Measurements from ENCODE around the gene SPOCD1. TPM values are rescaled to one million over a fixed set of nuclear protein-coding genes. Genes with fewer than 3 reads are reported as not detected.

The SPOCD1 gene
- total and polyA plus RNA-seq, 2 experiments from 2014 or later = 0.73 to 1.3 TPM

- TF ChIP-seq JUNB (IDR thresholded peaks at IDR 0.05; ENCODE audit: unreplicated experiment) (no peak), REST (IDR thresholded peaks at IDR 0.05; ENCODE audit: unreplicated experiment) (no peak), EZH2phosphoT487 (IDR thresholded peaks at IDR 0.05; ENCODE audit: unreplicated experiment) (no peak), CREB1 (CRISPR knock-in tag; IDR thresholded peaks at IDR 0.05; ENCODE audit: low read depth) (no peak), CTCF (conservative IDR thresholded peaks at IDR 0.05; ENCODE audit: low read depth in 2 of 2) (no peak), POLR2AphosphoS5 (IDR thresholded peaks at IDR 0.05; ENCODE audit: low read depth) (no peak), ZNF331 (CRISPR knock-in tag; IDR thresholded peaks at IDR 0.05; ENCODE audit: low read depth) (no peak), NANOG (IDR thresholded peaks at IDR 0.05; ENCODE audit: borderline replicate concordance) (no peak)
These were observed 24.0 kb upstream of the SPOCD1 start (continued) for GRCh38 chr1:31839662-31840343.

- H3K4me1 ChIP-seq (ENCODE audit: insufficient read depth) = no peaks in the 10 kb centered on the region
- no peak overlapping the region for H3K4me3 ChIP-seq
- H2AFZ ChIP-seq = no peak overlapping the region
- no peaks in the 10 kb centered on the region for H4K20me1 ChIP-seq (replicated peaks; ENCODE audit: insufficient read depth)
- Mint-ChIP-seq H3K36me3 (ENCODE audit: low read depth) (no peaks in the 10 kb centered on the region), H3K4me1 (no peaks in the 10 kb centered on the region), H3K9me3 (no peaks in the 10 kb centered on the region), H3K4me3 (no peak overlapping the region), H3K27me3 (ENCODE audit: insufficient read depth, low read depth, poor library complexity) (peaks cover 11% of the 10 kb centered on the region), H3K27ac (no peak overlapping the region)
- no peaks in the 10 kb centered on the region for H3K27me3 ChIP-seq (ENCODE audit: insufficient read depth)
- H3K79me2 ChIP-seq (replicated peaks; ENCODE audit: insufficient read depth) = no peaks in the 10 kb centered on the region
- ATAC-seq (no peak), DNase-seq (ENCODE audit: low spot score) (no peak)
- H3K36me3 ChIP-seq (ENCODE audit: insufficient read depth) = no peaks in the 10 kb centered on the region
- no peak overlapping the region for H3K27ac ChIP-seq (ENCODE audit: low read depth)
- H3K4me2 ChIP-seq = no peak overlapping the region
- H3K9me2 ChIP-seq (ENCODE audit: insufficient read depth) = no peaks in the 10 kb centered on the region
- H3F3A ChIP-seq (replicated peaks; ENCODE audit: low read depth) = no peaks in the 10 kb centered on the region
- TF ChIP-seq EZH2phosphoT487 (IDR thresholded peaks at IDR 0.05; ENCODE audit: unreplicated experiment) (no peak), NANOG (IDR thresholded peaks at IDR 0.05; ENCODE audit: borderline replicate concordance) (no peak), STAT1 (IDR thresholded peaks at IDR 0.05; ENCODE audit: unreplicated experiment) (no peak), CREB1 (CRISPR knock-in tag; IDR thresholded peaks at IDR 0.05; ENCODE audit: low read depth) (no peak), JUNB (IDR thresholded peaks at IDR 0.05; ENCODE audit: unreplicated experiment) (no peak), REST (IDR thresholded peaks at IDR 0.05; ENCODE audit: unreplicated experiment) (no peak), ZNF114 (CRISPR knock-in tag; IDR thresholded peaks at IDR 0.05) (no peak), ETS1 (IDR thresholded peaks at IDR 0.05) (no peak), ZNF331 (CRISPR knock-in tag; IDR thresholded peaks at IDR 0.05; ENCODE audit: low read depth) (no peak), POLR2AphosphoS5 (IDR thresholded peaks at IDR 0.05; ENCODE audit: low read depth) (no peak), CTCF (conservative IDR thresholded peaks at IDR 0.05; ENCODE audit: low read depth in 2 of 2) (no peak)
These were observed 21.8 kb upstream of the SPOCD1 start for GRCh38 chr1:31837451-31838158.

All from GM23338 (cell line).